ENCODE results near the gene PCDHGA9. TPM values are rescaled to one million over a fixed set of nuclear protein-coding genes. Genes with fewer than 3 reads are reported as not detected.
"Not testable (repeated sequence)": the region's sequence is repeated elsewhere in the genome, so short reads cannot be mapped to it uniquely, and the experiment has no call there.

PCDHGA9 gene
- total RNA-seq, 1 donor from 2014 or later: 4.3 TPM

DNA sequence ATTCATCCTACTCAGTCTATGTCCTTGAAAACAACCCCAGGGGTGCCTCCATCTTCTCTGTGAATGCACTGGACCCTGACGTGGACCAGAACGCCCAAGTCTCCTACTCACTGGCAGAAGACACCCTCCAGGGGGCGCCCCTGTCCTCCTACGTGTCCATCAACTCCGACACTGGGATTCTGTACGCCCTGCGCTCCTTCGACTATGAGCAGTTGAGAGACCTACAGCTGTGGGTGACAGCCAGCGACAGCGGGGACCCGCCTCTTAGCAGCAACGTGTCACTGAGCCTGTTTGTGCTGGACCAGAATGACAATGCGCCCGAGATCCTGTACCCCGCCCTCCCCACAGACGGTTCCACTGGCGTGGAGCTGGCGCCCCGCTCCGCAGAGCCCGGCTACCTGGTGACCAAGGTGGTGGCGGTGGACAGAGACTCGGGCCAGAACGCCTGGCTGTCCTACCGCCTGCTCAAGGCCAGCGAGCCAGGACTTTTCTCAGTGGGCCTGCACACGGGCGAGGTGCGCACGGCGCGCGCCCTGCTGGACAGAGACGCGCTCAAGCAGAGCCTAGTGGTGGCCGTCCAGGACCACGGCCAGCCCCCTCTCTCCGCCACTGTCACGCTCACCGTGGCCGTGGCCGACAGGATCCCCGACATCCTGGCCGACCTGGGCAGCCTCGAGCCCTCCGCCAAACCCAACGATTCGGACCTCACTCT is 27.0 kb upstream of the PCDHGA9 start:
- DNase-seq; intact Hi-C loops (cut with DNase I); ATAC-seq (ENCODE audit: poor library complexity): not testable (repeated sequence)

DNA sequence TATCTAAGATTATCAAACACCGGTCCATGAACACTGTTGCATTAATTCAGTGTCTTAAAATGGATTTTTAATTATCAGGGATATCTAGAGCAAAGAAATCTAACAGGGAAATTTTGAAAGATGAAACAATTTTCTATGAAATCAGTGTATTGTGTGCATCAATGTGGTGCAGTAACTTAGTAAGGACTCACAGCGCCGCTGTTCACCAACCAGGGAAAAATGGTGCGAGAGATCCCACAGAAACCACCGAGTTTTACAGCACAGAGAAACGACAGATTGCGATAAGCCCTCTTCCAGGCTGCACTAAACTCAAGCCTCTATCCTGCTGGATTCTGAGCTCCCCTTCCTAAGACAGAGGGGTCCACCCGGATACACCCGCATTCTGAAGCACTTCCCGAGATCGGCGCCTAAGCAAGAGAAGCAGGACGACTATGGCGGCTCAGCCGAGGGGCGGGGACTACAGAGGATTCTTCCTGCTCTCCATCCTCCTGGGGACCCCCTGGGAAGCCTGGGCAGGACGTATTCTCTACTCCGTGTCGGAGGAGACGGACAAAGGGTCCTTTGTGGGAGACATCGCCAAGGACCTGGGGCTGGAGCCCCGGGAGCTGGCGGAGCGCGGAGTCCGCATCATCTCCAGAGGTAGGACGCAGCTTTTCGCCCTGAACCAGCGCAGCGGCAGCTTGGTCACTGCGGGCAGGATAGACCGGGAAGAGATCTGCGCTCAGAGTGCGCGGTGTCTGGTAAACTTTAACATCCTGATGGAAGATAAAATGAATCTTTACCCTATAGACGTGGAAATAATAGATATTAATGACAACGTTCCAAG is 19.9 kb upstream of the PCDHGA9 start, which contains the start of gene PCDHGA7:
Gene PCDHGA7 (plus strand): TSS at position 274 of the 826 bp plus-strand sequence. CDS start 158 bp downstream, at position 432.
- DNase-seq: no peak
- peak; percentile 34 for ATAC-seq (ENCODE audit: poor library complexity)
- intact Hi-C loops (cut with DNase I): no loop called here

DNA sequence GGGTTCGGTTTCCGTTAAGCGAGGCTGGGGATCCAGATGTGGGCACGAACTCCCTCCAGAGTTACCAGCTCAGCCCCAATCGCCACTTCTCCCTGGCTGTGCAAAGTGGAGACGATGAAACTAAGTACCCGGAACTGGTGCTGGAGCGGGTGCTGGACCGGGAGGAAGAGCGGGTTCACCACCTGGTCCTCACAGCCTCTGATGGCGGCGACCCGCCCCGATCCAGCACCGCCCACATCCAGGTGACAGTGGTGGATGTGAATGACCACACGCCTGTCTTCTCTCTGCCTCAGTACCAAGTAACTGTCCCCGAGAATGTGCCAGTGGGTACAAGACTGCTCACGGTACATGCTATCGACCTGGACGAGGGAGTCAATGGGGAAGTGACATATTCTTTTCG is 19.2 kb upstream of the PCDHGA9 start:
- intact Hi-C loops (cut with DNase I): no loop called here
- DNase-seq (no peak), ATAC-seq (ENCODE audit: poor library complexity) (no peak)

DNA sequence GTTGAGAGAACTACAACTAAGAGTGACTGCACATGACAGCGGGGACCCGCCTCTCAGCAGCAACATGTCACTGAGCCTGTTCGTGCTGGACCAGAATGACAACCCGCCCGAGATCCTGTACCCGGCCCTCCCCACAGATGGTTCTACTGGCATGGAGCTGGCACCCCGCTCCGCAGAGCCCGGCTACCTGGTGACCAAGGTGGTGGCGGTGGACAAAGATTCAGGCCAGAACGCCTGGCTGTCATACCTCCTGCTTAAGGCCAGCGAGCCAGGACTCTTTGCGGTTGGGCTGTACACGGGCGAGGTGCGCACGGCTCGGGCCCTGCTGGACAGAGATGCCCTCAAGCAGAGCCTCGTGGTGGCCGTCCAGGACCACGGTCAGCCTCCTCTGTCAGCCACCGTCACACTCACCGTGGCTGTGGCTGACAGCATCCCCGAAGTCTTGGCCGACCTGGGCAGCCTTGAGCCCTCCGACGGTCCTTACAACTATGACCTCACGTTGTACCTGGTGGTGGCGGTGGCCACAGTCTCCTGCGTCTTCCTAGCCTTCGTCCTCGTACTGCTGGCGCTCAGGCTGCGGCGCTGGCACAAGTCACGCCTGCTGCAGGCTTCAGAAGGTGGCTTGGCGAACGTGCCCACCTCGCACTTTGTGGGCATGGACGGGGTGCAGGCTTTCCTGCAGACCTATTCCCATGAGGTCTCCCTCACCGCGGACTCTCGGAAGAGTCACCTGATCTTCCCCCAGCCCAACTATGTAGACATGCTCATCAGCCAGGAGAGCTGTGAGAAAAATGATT is 17.9 kb upstream of the PCDHGA9 start:
- DNase-seq: no peak
- ATAC-seq (ENCODE audit: poor library complexity): no peak
- intact Hi-C loops (cut with DNase I): no loop called here

DNA sequence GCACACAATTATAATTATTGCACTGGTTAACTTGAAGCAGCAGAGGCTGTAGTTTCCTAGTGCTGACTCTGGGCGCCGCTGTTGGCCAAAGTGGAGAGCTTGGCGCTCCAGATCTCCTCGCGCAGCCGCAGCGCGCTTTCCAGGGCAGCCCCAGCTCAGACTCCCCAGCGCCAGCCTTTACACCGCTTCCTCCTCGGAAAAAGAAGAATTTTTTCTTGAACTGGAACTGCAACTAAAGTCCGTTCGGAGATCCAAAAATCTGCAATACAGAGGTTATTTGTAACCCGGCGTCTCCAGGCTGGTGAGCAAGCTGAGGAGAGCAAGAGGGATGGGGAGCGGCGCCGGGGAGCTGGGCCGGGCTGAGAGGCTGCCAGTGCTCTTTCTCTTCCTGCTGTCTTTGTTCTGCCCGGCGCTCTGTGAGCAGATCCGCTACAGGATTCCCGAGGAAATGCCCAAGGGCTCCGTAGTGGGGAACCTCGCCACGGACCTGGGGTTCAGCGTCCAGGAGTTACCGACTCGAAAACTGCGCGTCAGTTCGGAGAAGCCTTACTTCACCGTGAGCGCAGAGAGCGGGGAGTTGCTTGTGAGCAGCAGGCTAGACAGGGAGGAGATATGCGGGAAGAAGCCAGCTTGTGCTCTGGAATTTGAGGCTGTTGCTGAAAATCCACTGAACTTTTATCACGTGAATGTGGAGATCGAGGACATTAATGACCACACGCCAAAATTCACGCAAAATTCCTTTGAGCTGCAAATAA is 14.8 kb upstream of the PCDHGA9 start, which contains the start of gene PCDHGB4:
Gene PCDHGB4 (plus strand): TSS at position 142 of the 755 bp plus-strand sequence. CDS start 187 bp downstream, at position 329.
- intact Hi-C loops (cut with DNase I); DNase-seq: not testable (repeated sequence)
- ATAC-seq (ENCODE audit: poor library complexity): peak; percentile 90

DNA sequence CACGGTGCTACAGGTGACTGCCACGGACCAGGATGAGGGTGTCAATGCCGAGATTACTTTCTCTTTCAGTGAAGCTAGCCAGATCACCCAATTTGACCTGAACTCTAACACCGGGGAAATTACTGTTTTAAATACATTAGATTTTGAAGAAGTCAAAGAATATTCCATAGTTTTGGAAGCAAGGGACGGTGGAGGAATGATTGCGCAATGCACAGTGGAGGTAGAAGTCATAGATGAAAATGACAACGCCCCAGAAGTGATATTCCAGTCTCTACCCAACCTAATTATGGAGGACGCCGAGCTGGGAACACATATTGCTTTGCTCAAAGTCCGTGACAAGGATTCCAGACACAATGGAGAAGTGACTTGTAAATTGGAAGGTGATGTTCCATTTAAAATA is 13.9 kb upstream of the PCDHGA9 start:
- intact Hi-C loops (cut with DNase I): no loop called here
- DNase-seq (no peak), ATAC-seq (ENCODE audit: poor library complexity) (no peak)

DNA sequence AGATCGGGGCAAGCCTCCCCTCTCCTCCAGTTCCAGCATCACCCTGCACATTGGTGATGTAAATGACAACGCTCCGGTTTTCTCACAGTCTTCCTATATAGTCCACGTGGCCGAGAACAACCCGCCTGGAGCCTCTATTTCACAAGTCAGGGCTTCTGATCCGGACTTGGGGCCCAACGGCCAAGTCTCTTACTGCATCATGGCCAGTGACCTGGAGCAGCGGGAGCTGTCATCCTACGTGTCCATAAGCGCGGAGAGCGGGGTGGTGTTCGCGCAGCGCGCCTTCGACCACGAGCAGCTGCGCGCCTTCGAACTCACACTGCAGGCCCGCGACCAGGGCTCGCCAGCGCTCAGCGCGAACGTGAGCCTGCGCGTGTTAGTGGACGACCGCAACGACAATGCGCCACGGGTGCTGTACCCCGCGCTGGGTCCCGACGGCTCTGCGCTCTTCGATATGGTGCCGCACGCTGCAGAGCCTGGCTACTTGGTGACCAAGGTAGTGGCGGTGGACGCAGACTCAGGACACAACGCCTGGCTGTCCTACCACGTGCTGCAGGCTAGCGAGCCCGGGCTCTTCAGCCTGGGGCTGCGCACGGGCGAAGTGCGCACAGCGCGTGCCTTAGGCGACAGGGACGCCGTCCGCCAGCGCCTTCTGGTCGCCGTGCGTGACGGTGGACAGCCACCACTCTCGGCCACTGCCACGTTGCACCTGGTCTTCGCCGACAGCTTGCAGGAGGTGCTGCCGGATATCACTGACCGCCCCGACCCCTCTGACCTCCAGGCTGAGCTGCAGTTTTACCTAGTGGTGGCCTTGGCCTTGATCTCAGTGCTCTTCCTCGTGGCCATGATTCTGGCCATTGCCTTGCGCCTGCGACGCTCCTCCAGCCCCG is 13.2 kb upstream of the PCDHGA9 start:
- intact Hi-C loops (cut with DNase I): no loop called here
- no peak for ATAC-seq (ENCODE audit: poor library complexity)
- no peak for DNase-seq

DNA sequence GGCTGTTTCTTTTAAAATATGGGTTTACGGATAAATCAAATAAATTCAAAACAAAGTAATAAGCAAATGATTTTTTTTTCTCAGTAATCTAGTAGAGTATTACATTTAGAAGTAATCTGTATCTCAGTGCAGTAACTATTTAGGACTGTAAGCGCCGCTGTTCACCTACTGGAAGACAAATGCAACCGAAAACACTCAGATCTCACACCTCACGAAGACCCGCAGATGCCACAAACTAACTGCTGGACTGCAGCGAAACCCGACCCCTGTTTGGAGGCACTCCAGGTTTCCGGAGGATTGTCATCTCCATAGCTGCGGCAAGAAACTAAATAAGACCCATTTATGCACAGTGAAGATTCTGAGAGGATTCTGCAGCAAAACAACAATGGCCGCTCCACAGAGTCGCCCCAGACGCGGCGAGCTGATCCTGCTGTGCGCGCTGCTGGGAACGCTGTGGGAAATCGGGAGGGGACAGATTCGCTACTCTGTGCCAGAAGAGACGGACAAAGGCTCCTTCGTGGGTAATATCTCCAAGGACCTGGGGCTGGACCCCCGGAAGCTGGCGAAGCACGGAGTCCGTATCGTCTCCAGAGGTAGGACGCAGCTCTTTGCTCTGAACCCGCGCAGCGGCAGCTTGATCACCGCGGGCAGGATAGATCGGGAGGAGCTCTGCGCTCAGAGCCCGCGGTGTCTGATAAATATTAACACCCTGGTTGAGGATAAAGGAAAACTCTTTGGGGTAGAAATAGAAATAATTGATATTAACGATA is 10.0 kb upstream of the PCDHGA9 start, which contains the start of gene PCDHGA8:
Gene PCDHGA8 (plus strand): TSS at position 205 of the 770 bp plus-strand sequence. CDS start 181 bp downstream, at position 386.
- DNase-seq: no peak
- no peak for ATAC-seq (ENCODE audit: poor library complexity)
- intact Hi-C loops (cut with DNase I): no loop called here

DNA sequence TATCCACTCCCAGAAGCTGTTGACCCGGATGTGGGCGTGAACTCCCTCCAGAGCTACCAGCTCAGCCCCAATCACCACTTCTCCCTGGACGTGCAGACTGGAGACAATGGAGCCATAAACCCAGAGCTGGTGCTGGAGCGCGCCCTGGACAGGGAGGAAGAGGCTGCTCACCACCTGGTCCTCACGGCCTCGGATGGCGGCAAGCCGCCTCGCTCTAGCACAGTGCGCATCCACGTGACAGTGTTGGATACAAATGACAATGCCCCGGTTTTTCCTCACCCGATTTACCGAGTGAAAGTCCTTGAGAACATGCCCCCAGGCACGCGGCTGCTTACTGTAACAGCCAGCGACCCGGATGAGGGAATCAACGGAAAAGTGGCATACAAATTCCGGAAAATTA is 9.3 kb upstream of the PCDHGA9 start:
- ATAC-seq (ENCODE audit: poor library complexity): no peak
- intact Hi-C loops (cut with DNase I): no loop called here
- DNase-seq: no peak

DNA sequence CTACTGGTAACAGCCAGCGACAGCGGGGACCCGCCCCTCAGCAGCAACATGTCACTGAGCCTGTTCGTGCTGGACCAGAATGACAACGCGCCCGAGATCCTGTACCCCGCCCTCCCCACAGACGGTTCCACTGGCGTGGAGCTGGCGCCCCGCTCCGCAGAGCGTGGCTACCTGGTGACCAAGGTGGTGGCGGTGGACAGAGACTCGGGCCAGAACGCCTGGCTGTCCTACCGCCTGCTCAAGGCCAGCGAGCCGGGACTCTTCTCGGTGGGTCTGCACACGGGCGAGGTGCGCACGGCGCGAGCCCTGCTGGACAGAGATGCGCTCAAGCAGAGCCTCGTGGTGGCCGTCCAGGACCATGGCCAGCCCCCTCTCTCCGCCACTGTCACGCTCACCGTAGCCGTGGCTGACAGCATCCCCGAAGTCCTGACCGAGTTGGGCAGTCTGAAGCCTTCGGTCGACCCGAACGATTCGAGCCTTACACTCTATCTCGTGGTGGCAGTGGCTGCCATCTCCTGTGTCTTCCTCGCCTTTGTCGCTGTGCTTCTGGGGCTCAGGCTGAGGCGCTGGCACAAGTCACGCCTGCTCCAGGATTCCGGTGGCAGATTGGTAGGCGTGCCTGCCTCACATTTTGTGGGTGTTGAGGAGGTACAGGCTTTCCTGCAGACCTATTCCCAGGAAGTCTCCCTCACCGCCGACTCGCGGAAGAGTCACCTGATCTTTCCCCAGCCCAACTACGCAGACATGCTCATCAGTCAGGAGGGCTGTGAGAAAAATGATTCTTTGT is 8.0 kb upstream of the PCDHGA9 start:
- DNase-seq; ATAC-seq (ENCODE audit: poor library complexity); intact Hi-C loops (cut with DNase I): not testable (repeated sequence)

DNA sequence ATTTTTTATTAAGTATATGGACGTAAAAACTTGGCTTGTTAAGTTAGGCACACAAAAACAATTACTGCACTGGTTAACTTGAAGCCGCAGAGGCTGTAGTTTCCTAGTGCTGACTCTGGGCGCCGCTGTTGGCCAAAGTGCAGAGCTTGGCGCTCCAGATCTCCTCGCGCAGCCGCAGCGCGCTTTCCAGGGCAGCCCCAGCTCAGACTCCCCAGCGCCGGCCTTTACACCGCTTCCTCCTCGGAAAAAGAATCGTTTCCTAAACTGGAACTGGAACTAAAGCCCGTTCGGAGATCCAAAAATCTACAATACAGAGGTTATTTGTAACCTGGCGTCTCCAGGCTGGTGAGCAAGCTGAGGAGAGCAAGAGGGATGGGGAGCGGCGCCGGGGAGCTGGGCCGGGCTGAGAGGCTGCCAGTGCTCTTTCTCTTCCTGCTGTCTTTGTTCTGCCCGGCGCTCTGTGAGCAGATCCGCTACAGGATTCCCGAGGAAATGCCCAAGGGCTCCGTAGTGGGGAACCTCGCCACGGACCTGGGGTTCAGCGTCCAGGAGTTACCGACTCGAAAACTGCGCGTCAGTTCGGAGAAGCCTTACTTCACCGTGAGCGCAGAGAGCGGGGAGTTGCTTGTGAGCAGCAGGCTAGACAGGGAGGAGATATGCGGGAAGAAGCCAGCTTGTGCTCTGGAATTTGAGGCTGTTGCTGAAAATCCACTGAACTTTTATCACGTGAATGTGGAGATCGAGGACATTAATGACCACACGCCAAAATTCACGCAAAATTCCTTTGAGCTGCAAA is 4.6 kb upstream of the PCDHGA9 start, which contains the start of gene PCDHGB5:
Gene PCDHGB5 (plus strand): TSS at position 192 of the 796 bp plus-strand sequence. CDS start 181 bp downstream, at position 373.
- peak; percentile 93 for ATAC-seq (ENCODE audit: poor library complexity)
- intact Hi-C loops (cut with DNase I): not testable (repeated sequence)

DNA sequence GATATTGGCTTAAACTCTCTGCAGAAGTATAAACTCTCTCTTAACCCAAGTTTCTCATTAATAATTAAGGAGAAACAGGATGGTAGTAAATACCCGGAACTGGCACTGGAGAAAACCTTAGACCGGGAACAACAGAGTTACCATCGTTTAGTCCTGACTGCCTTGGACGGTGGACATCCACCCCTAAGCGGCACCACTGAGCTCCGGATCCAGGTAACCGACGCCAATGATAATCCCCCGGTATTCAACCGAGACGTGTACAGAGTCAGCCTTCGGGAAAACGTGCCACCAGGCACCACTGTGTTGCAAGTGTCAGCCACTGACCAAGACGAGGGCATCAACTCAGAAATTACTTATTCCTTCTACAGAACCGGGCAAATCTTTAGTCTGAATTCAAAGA is 4.0 kb upstream of the PCDHGA9 start:
- ATAC-seq (ENCODE audit: poor library complexity): peak; percentile 37
- intact Hi-C loops (cut with DNase I): no loop called here
- no peak for DNase-seq

More for the DNA sequence above, 4.6 kb upstream of the PCDHGA9 start, which contains the start of gene PCDHGB5:
- DNase-seq: not testable (repeated sequence)

DNA sequence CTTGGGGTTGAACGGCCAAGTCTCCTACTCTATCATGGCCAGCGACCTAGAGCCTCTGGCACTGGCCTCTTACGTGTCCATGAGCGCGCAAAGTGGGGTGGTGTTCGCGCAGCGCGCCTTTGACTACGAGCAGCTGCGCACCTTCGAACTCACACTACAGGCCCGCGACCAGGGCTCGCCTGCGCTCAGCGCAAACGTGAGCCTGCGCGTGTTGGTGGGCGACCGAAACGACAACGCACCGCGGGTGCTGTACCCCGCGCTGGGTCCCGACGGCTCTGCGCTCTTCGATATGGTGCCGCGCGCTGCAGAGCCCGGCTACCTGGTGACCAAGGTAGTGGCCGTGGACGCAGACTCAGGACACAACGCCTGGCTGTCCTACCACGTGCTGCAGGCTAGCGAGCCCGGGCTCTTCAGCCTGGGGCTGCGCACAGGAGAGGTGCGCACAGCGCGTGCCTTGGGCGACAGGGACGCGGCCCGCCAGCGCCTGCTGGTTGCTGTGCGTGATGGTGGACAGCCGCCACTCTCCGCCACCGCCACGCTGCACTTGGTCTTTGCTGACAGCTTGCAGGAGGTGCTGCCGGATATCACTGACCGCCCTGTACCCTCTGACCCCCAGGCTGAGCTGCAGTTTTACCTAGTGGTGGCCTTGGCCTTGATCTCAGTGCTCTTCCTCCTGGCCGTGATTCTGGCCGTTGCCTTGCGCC is 2.9 kb upstream of the PCDHGA9 start:
- ATAC-seq (ENCODE audit: poor library complexity): no peak
- DNase-seq: no peak
- intact Hi-C loops (cut with DNase I): no loop called here

DNA sequence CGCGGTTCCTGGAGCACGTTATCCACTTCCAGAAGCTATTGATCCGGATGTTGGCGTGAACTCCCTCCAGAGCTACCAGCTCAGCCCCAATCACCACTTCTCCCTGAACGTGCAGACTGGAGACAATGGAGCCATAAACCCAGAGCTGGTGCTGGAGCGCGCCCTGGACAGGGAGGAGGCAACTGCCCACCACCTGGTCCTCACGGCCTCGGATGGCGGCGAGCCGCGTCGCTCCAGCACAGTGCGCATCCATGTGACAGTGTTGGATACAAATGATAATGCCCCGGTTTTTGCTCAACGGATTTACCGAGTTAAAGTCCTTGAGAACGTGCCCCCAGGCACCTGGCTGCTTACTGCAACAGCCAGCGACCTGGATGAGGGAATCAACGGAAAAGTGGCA is 809 bp downstream of the PCDHGA9 start:
- ATAC-seq (ENCODE audit: poor library complexity) (no peak), DNase-seq (no peak)
- intact Hi-C loops (cut with DNase I): no loop called here

Measured in Right ventricle myocardium superior (tissue), 1 donor.